Peyer's patch (tissue), 4 donors: ENCODE results near the gene CMAS.

ENCODE experiments used
- POLR2A ChIP-seq, 2 donors: fragments of 450-650 bp; IDR thresholded peaks; one replicate each; pipeline ENCODE4 v1.5.1; 2017; ENCODE audit warnings: antibody characterized with exemption in 2 of 2, mild to moderate bottlenecking in 2 of 2, moderate library complexity in 2 of 2
- TF ChIP-seq, protein P1 (sequence below), 6 experiments: fragments of 450-650 bp in 4 of 6; fragments of 200-600 bp in 2 of 6; sonication (generic) in 1 of 6; IDR thresholded peaks; one replicate each; pipeline ENCODE4 v1.5.1; 2017 to 2019; ENCODE audit warnings: antibody characterized with exemption in 6 of 6, mild to moderate bottlenecking in 3 of 6, moderate library complexity in 1 of 6

- TF ChIP-seq, protein P1, sequence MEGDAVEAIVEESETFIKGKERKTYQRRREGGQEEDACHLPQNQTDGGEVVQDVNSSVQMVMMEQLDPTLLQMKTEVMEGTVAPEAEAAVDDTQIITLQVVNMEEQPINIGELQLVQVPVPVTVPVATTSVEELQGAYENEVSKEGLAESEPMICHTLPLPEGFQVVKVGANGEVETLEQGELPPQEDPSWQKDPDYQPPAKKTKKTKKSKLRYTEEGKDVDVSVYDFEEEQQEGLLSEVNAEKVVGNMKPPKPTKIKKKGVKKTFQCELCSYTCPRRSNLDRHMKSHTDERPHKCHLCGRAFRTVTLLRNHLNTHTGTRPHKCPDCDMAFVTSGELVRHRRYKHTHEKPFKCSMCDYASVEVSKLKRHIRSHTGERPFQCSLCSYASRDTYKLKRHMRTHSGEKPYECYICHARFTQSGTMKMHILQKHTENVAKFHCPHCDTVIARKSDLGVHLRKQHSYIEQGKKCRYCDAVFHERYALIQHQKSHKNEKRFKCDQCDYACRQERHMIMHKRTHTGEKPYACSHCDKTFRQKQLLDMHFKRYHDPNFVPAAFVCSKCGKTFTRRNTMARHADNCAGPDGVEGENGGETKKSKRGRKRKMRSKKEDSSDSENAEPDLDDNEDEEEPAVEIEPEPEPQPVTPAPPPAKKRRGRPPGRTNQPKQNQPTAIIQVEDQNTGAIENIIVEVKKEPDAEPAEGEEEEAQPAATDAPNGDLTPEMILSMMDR (IDR thresholded peaks at IDR 0.05): no peak
- no peak for TF ChIP-seq POLR2A (IDR thresholded peaks at IDR 0.05)
Observed at GRCh38 chr12:22008196-22008595, 37.8 kb upstream of the CMAS start.
